A673 (cell line): Measurements from ENCODE around the gene SOST. TPM values are rescaled to one million over a fixed set of nuclear protein-coding genes. Genes with fewer than 3 reads are reported as not detected.

Experiments
- BruUV-seq: library from RNA; stranded (reverse); fragments of 400-500 nt; replicated peaks from 2 replicates; lab custom pipeline; 2021; lab: Mats Ljungman, UMichigan
- CTCF ChIA-PET: fragments of 300-600 bp; sonication (Branson Sonifier 250); formaldehyde crosslinking; loops from one replicate; lab custom pipeline; 2022; ENCODE audit warnings: antibody characterized with exemption; lab: Charles Lee
- POLR2A ChIA-PET: fragments of 300-600 bp; sonication (Branson Sonifier 250); formaldehyde crosslinking; loops from one replicate; lab custom pipeline; 2022; ENCODE audit warnings: antibody characterized with exemption; ENCODE audit not compliant: low non-redundant PET; lab: Charles Lee
- DNase-seq: peaks from one replicate; pipeline ENCODE4 v3.0.0-alpha.2; 2015; ENCODE audit warnings: low spot score
- H3K27ac ChIP-seq: fragments of 200-600 bp; sonication (generic); 2 replicates; pipeline ENCODE4 v1.5.1; 2016; ENCODE audit warnings: mixed run types, low read depth, mild to moderate bottlenecking, mixed read lengths, antibody characterized with exemption, low read length; ENCODE audit not compliant: poor library complexity, severe bottlenecking
- H3K27me3 ChIP-seq: fragments of 200-600 bp; sonication (generic); replicated peaks from 2 replicates; pipeline ENCODE4 v1.6.1; 2017; ENCODE audit warnings: mixed run types, low read depth, mild to moderate bottlenecking, mixed read lengths, antibody characterized with exemption, low read length; ENCODE audit not compliant: insufficient read depth, poor library complexity
- H3K36me3 ChIP-seq: fragments of 200-600 bp; sonication (generic); 2 replicates; pipeline ENCODE4 v1.6.1; 2016; ENCODE audit warnings: mixed run types, mild to moderate bottlenecking, mixed read lengths, antibody characterized with exemption, low read length; ENCODE audit not compliant: insufficient read depth, poor library complexity, severe bottlenecking
- H3K4me1 ChIP-seq: fragments of 200-600 bp; sonication (generic); 2 replicates; pipeline ENCODE4 v1.6.1; 2017; ENCODE audit warnings: mixed run types, mild to moderate bottlenecking, mixed read lengths, antibody characterized with exemption, low read length; ENCODE audit not compliant: insufficient read depth, poor library complexity, severe bottlenecking
- H3K4me3 ChIP-seq: fragments of 200-600 bp; sonication (generic); 2 replicates; pipeline ENCODE4 v1.5.1; 2016; ENCODE audit warnings: low read depth, mixed run types, mild to moderate bottlenecking, mixed read lengths, low read length; ENCODE audit not compliant: poor library complexity, severe bottlenecking
- H3K9me3 ChIP-seq: fragments of 200-600 bp; sonication (generic); 2 replicates; pipeline ENCODE4 v1.6.1; 2016; ENCODE audit warnings: mixed run types, low read depth, mild to moderate bottlenecking, mixed read lengths, antibody characterized with exemption, low read length; ENCODE audit not compliant: poor library complexity, severe bottlenecking
- EZH2 ChIP-seq: fragments of 200-600 bp; sonication (generic); IDR thresholded peaks from 2 replicates; pipeline ENCODE4 v1.6.1; 2017; ENCODE audit warnings: borderline replicate concordance, low read depth, mild to moderate bottlenecking, mixed read lengths, antibody characterized with exemption, low read length; ENCODE audit not compliant: poor library complexity, severe bottlenecking
- intact Hi-C: fragments of 100-400 bp; cut with micrococcal nuclease; formaldehyde crosslinking; loops from one replicate; pipeline ENCODE4 v1.10.0; 2022; ENCODE audit not compliant: unreplicated experiment
- total RNA-seq: library from RNA; stranded (reverse); gene quantifications from 2 replicates; pipeline ENCODE4 v1.2.3, GENCODE V29; 2021
- TF ChIP-seq, protein P1 (sequence below): fragments of 300-800, 200-600 bp; sonication (generic); conservative IDR thresholded peaks from 2 replicates; pipeline ENCODE4 v1.5.1; 2017; ENCODE audit warnings: low read depth, mild to moderate bottlenecking, antibody characterized with exemption, low read length, moderate library complexity, mixed read lengths

SOST gene
- total RNA-seq, 1 experiment from 2014 or later, result not detected

DNA sequence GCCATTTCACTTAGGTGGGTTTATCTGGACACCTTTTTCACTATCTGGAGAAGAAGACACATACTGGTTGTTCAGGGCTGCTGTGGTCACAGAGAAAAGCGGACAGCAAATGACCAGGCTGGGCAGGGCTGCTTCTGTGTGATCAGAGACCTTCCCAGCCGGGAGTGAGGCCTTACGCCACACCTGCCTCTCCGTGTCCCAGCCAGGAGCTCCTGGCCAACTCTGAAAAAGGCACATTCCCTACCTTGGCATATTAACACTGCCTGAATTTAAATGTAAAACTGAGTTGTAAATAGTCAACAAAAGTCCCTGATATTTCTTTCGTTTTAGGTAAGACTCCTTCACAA is 9.1 kb upstream of the SOST start:
- Histone ChIP-seq H3K36me3 (no peaks in the 10 kb centered on the region), H3K27me3 (no peaks in the 10 kb centered on the region), H3K27ac (no peak overlapping the region), H3K9me3 (no peaks in the 10 kb centered on the region), H3K4me3 (no peak overlapping the region), H3K4me1 (no peaks in the 10 kb centered on the region)
- DNase-seq, result no peak
- CTCF ChIA-PET, result no interaction called here
- no peak for TF ChIP-seq EZH2
- TF ChIP-seq, protein P1, sequence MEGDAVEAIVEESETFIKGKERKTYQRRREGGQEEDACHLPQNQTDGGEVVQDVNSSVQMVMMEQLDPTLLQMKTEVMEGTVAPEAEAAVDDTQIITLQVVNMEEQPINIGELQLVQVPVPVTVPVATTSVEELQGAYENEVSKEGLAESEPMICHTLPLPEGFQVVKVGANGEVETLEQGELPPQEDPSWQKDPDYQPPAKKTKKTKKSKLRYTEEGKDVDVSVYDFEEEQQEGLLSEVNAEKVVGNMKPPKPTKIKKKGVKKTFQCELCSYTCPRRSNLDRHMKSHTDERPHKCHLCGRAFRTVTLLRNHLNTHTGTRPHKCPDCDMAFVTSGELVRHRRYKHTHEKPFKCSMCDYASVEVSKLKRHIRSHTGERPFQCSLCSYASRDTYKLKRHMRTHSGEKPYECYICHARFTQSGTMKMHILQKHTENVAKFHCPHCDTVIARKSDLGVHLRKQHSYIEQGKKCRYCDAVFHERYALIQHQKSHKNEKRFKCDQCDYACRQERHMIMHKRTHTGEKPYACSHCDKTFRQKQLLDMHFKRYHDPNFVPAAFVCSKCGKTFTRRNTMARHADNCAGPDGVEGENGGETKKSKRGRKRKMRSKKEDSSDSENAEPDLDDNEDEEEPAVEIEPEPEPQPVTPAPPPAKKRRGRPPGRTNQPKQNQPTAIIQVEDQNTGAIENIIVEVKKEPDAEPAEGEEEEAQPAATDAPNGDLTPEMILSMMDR, result no peak
- intact Hi-C loops, result no loop called here
- TSS peak; percentile 26 for BruUV-seq
- POLR2A ChIA-PET, result no interaction called here

DNA sequence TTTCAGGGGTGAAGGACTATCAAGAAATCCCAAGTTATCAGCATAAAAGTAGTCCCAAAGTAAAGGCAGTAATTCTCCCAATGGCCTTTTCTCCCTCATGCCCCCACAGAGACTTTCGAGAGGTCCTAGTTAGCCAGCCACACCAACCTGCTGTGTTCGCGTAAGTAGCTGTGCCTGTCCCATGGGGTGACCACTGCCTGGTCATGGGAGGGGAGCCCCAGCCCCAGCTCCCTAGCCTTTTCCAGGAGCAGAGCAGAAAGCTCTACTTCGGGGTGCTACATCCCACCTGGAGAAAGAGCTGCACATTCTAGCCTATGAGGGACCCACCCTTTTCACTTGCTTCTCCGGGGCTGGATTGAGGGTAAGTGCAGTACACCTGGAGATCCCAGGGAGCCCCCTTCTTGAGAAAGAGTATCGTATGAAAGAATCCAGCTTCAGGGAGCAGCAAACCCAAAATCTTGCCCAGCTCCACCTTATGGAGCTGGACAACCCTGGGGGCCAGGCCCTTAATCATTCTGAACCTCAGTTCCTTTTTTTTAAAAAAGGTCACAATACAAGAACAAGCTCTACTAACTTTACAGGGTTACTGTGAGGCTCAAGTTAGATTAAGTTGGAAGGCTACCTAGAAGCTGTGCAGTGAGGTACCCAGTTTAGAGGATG is 8.6 kb upstream of the SOST start:
- DNase-seq, result no peak
- Histone ChIP-seq H3K9me3 (no peaks in the 10 kb centered on the region), H3K27me3 (no peaks in the 10 kb centered on the region), H3K27ac (no peak overlapping the region), H3K4me1 (no peaks in the 10 kb centered on the region), H3K36me3 (no peaks in the 10 kb centered on the region), H3K4me3 (no peak overlapping the region)
- BruUV-seq, result no TSS peak
- ChIA-PET CTCF (interaction anchor here (0.6 to 0.9 kb wide), 2 partner anchors 88 to 91 kb away, joined by 3 read pairs; no protein-coding TSS in a partner anchor), POLR2A (interaction anchor here (0.6 kb wide), 1 partner anchor 22 kb away, joined by 4 read pairs; no protein-coding TSS in a partner anchor)
- intact Hi-C loops, result no loop called here
- TF ChIP-seq EZH2, result no peak
- TF ChIP-seq, protein P1, result no peak

DNA sequence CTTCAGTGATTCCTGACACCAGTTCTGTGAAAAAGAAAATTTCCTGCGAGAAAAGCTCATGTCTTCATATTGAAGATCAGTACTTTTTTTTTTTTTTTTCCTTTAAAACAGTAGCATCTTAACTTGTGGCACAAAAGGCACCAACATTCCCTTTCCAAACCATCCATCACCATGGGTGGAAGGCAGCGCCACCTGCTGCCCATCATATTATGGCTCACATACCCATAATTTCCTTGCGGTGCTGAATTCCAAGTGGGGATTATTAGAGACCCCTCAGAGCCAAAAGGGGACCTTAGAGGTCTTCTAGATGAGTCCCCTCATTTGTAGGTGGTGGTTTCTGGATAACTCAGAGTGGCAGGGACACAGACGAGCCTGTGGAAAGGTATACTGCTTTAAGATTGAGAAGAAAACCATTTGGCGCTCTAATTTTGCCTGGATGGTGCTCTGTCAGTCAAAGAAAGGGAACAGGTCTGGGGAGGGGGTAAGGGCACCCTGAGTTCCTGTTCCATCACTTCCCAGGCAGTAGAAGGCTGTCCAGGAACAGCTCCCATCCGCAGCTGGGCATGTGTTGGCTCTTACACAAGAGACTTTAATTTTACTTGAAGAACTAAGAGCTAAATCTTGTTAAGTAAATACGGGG is 7.9 kb upstream of the SOST start:
- no TSS peak for BruUV-seq
- intact Hi-C loops, result no loop called here
- peak; percentile 60 for DNase-seq
- Histone ChIP-seq H3K27me3 (no peaks in the 10 kb centered on the region), H3K27ac (no peak overlapping the region), H3K9me3 (no peaks in the 10 kb centered on the region), H3K4me3 (no peak overlapping the region), H3K36me3 (no peaks in the 10 kb centered on the region), H3K4me1 (no peaks in the 10 kb centered on the region)
- ChIA-PET CTCF (interaction anchor here (0.6 to 0.9 kb wide), 2 partner anchors 87 to 91 kb away, joined by 3 read pairs; no protein-coding TSS in a partner anchor), POLR2A (interaction anchor here (0.6 kb wide), 1 partner anchor 21 kb away, joined by 4 read pairs; no protein-coding TSS in a partner anchor)
- TF ChIP-seq, protein P1, result peak; percentile 73
- no peak for TF ChIP-seq EZH2
